Stomach (tissue), 9 donors: ENCODE data around the gene ACSL6. TPM values are rescaled to one million over a fixed set of nuclear protein-coding genes. Genes with fewer than 3 reads are reported as not detected.

Source experiments
- DNase-seq, 2 donors: peaks; one replicate each; pipeline versions ENCODE4 v3.0.0 to v3.0.0-alpha.2; 2013 to 2019
- H3K27ac ChIP-seq, 5 donors: fragments of 200-600 bp in 4 of 5; sonication (generic) in 4 of 5; one replicate each; pipeline ENCODE4 v1.5.1; 2013 to 2019; ENCODE audit warnings: mild to moderate bottlenecking in 1 of 5, moderate library complexity in 1 of 5
- H3K27me3 ChIP-seq, 3 donors: fragments of 200-600 bp; sonication (generic); one replicate each; pipeline ENCODE4 v1.5.1; 2017 to 2019; ENCODE audit warnings: mixed run types in 1 of 3
- H3K36me3 ChIP-seq, 4 donors: fragments of 200-600 bp; sonication (generic); 1 replicate in 3 of 4; 2 replicates in 1 of 4; pipeline ENCODE4 v1.5.1; 2016 to 2019
- H3K4me1 ChIP-seq, 4 donors: fragments of 200-600 bp; sonication (generic); one replicate each; pipeline ENCODE4 v1.5.1; 2016 to 2019
- H3K4me3 ChIP-seq, 4 donors: fragments of 200-600 bp; sonication (generic) in 3 of 4; one replicate each; pipeline ENCODE4 v1.5.1; 2016 to 2019; ENCODE audit warnings: mild to moderate bottlenecking in 1 of 4
- H3K9me3 ChIP-seq, 4 donors: fragments of 200-600 bp; sonication (generic); one replicate each; pipeline ENCODE4 v1.5.1; 2016 to 2019
- EP300 ChIP-seq: sonication (generic); formaldehyde crosslinking; IDR thresholded peaks from one replicate; pipeline ENCODE4 v1.6.1; 2017; ENCODE audit warnings: antibody characterized with exemption
- POLR2A ChIP-seq, 4 donors: fragments of 450-650 bp; IDR thresholded peaks; one replicate each; pipeline ENCODE4 v1.6.1; 2016; ENCODE audit warnings: antibody characterized with exemption in 4 of 4, control low read depth in 2 of 4, mild to moderate bottlenecking in 1 of 4, moderate library complexity in 1 of 4
- POLR2AphosphoS5 ChIP-seq, 3 donors: sonication (generic); formaldehyde crosslinking; IDR thresholded peaks; one replicate each; pipeline ENCODE4 v1.6.1; 2016; ENCODE audit warnings: antibody characterized with exemption in 3 of 3
- WGBS, 5 donors: extraction: QIAGEN DNeasy Blood & Tissue Kit in 3 of 5; methylation state at CpG; one replicate each; pipeline versions ENCODE4 v1.1.5 to v1.1.7; 2013 to 2018; 5-methylcytosine and 5-hydroxymethylcytosine counted together
- intact Hi-C: fragments of 100-400 bp; cut with DNase I; formaldehyde crosslinking; loops from one replicate; pipeline ENCODE4 v1.15.1; 2023; ENCODE audit warnings: low total_unique reads
- polyA plus RNA-seq, 3 donors: library from polyadenylated mRNA; stranded (reverse); fragments of 200-250 nt; gene quantifications; one replicate each; pipeline ENCODE4 v1.2.3, GENCODE V29; 2013
- total RNA-seq, 5 donors: library from RNA; depleted of rRNA; stranded (reverse); fragments of >200 nt; gene quantifications; one replicate each; pipeline versions ENCODE4 v1.1.0 to v1.2.3, GENCODE V29; 2014 to 2016
- TF ChIP-seq, protein P1 (sequence below), 7 experiments: fragments of 450-650 bp in 4 of 7; fragments of 200-600 bp in 3 of 7; sonication (generic) in 3 of 7; IDR thresholded peaks; one replicate each; pipeline ENCODE4 v1.5.1; 2016 to 2019; ENCODE audit warnings: antibody characterized with exemption in 7 of 7, control low read depth in 2 of 7, mild to moderate bottlenecking in 1 of 7
- donor health status: healthy with polysubstance abuse.
- donor health status: Bipolar disorder and iron deficiency.
- donor health status: healthy.

Gene ACSL6
- total and polyA plus RNA-seq, 8 donors = 0.19 to 7.2 (median 1.1) TPM; not detected in 2

DNA sequence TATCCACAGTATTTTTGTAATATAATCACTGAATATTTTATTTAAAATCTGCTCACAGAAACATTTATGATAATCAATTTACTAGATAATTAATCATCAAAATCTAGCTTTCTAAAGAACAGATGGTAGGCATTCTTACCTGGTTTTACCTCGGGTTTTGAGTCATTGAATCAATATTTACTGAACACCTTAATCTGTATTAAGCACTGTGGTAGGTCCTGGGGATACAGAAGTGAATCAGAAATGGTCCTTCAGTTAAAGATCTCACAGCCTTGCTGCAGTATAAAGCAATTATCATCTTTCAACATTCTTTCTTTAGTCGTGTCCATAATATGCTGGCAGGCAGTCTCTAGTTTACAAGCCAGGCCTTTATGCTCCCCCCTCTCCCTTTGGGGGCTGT is 64.0 kb downstream of the ACSL6 start:
- TF ChIP-seq EP300 (no peak), POLR2AphosphoS5 (IDR thresholded peaks at IDR 0.05) (no peak), POLR2A (IDR thresholded peaks at IDR 0.05) (no peak)
- TF ChIP-seq, protein P1, sequence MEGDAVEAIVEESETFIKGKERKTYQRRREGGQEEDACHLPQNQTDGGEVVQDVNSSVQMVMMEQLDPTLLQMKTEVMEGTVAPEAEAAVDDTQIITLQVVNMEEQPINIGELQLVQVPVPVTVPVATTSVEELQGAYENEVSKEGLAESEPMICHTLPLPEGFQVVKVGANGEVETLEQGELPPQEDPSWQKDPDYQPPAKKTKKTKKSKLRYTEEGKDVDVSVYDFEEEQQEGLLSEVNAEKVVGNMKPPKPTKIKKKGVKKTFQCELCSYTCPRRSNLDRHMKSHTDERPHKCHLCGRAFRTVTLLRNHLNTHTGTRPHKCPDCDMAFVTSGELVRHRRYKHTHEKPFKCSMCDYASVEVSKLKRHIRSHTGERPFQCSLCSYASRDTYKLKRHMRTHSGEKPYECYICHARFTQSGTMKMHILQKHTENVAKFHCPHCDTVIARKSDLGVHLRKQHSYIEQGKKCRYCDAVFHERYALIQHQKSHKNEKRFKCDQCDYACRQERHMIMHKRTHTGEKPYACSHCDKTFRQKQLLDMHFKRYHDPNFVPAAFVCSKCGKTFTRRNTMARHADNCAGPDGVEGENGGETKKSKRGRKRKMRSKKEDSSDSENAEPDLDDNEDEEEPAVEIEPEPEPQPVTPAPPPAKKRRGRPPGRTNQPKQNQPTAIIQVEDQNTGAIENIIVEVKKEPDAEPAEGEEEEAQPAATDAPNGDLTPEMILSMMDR (IDR thresholded peaks at IDR 0.05) = no peak
- no peak overlapping the region for H3K4me3 ChIP-seq
- no peak for DNase-seq
- 14 to 30% (median 19%) methylated on average over 2 of the region's 2 CpGs for WGBS, 5 donors
- no peaks in the 10 kb centered on the region for H3K4me1 ChIP-seq
- no peaks in the 10 kb centered on the region for H3K27me3 ChIP-seq
- no peaks in the 10 kb centered on the region for H3K36me3 ChIP-seq
- H3K9me3 ChIP-seq = no peaks in the 10 kb centered on the region
- intact Hi-C loops = no loop called here
- H3K27ac ChIP-seq = no peak overlapping the region

DNA sequence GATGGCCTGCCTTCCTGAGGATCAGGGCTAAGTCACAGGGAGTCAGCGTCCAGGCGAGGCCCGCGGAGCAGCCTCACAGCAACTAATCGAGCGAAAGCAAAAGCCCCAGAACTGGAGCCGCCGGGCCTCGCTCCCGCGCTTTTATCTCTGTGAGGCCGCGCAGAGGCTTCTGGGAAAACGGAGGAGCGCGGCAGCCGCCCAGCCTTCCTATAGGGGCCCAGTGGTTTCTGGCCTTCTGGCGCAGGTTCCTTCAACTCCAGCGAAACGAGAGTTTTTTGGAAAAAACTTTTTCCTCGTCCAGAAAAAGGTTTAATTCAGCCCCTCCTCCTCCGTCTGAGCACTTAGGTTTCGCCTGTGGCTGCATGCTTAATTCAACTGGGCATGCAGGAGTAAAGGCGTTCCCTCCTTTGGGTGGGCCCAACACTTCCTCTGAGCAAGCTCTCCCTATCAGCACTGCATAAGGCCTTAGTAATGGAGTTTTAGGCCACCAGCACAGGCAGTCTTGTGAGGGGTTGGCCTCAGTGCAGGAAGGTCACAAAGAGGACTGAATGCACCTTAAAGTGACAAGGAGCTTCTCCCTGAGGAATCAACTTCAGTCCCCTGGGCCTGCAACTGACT is 65.8 kb downstream of the ACSL6 start, which contains the start of gene MEIKIN:
MEIKIN (minus strand) TSS at position 113 of the 618 bp plus-strand sequence. CDS start 158 bp downstream, outside the sequence.
- Histone ChIP-seq H3K9me3 (no peaks in the 10 kb centered on the region), H3K4me3 (no peak within 1 kb of the TSS), H3K4me1 (no peaks in the 10 kb centered on the region), H3K27ac (no peak within 1 kb of the TSS), H3K36me3 (no peaks in the 10 kb centered on the region), H3K27me3 (no peaks in the 10 kb centered on the region)
- DNase-seq = peak in 1 of 2 donors; percentile 19
- intact Hi-C loops = no loop called here
- TF ChIP-seq POLR2A (IDR thresholded peaks at IDR 0.05) = no peak
- TF ChIP-seq EP300 = no peak
- TF ChIP-seq POLR2AphosphoS5 (IDR thresholded peaks at IDR 0.05) = no peak
- TF ChIP-seq, protein P1 (IDR thresholded peaks at IDR 0.05) = no peak
- 76 to 89% (median 77%) methylated on average over 22 to 24 of the region's 24 CpGs for WGBS, 5 donors

- intact Hi-C loops = no loop called here
- Histone ChIP-seq H3K27ac (no peak overlapping the region), H3K36me3 (no peaks in the 10 kb centered on the region), H3K9me3 (no peaks in the 10 kb centered on the region), H3K27me3 (no peaks in the 10 kb centered on the region), H3K4me1 (no peaks in the 10 kb centered on the region), H3K4me3 (no peak overlapping the region)
- TF ChIP-seq, protein P1 (IDR thresholded peaks at IDR 0.05) = no peak
- TF ChIP-seq POLR2AphosphoS5 (IDR thresholded peaks at IDR 0.05) = no peak
- TF ChIP-seq EP300 = no peak
- no peak for TF ChIP-seq POLR2A (IDR thresholded peaks at IDR 0.05)
- 82 to 84% (median 83%) methylated on average over 22 to 37 of the region's 37 CpGs for WGBS, 5 donors
- no peak for DNase-seq
These were observed 66.5 kb downstream of the ACSL6 start for GRCh38 chr5:131944702-131945550.

GRCh38 chr5:131943916-131944315 is 67.5 kb downstream of the ACSL6 start:
- H3K27ac ChIP-seq = no peak overlapping the region
- no peaks in the 10 kb centered on the region for H3K27me3 ChIP-seq
- DNase-seq = no peak
- TF ChIP-seq, protein P1 (IDR thresholded peaks at IDR 0.05) = no peak
- TF ChIP-seq POLR2A (IDR thresholded peaks at IDR 0.05) (no peak), POLR2AphosphoS5 (IDR thresholded peaks at IDR 0.05) (no peak), EP300 (no peak)
- 87 to 98% (median 94%) methylated on average over 2 of the region's 2 CpGs for WGBS, 5 donors
- H3K9me3 ChIP-seq = no peaks in the 10 kb centered on the region
- no peaks in the 10 kb centered on the region for H3K4me1 ChIP-seq
- no peak overlapping the region for H3K4me3 ChIP-seq
- H3K36me3 ChIP-seq = no peaks in the 10 kb centered on the region
- intact Hi-C loops = no loop called here
